ENCODE measurements around the gene DEFB125.
"Not testable (repeated sequence)": the region's sequence is repeated elsewhere in the genome, so short reads cannot be mapped to it uniquely, and the experiment has no call there.

DEFB125 gene, protein sequence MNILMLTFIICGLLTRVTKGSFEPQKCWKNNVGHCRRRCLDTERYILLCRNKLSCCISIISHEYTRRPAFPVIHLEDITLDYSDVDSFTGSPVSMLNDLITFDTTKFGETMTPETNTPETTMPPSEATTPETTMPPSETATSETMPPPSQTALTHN

GRCh38 chr20:87401-87800 lies at the start of gene DEFB125:
Gene DEFB125 (plus strand): TSS chr20:87672. CDS start chr20:87710, 38 bp downstream.
- DNase-seq = no peak

GRCh38 chr20:60035-60918 lies 27.2 kb upstream of the DEFB125 start:
- DNase-seq = no peak

- no peak for DNase-seq
Measured at GRCh38 chr20:61230-61629, 26.2 kb upstream of the DEFB125 start.

DNA sequence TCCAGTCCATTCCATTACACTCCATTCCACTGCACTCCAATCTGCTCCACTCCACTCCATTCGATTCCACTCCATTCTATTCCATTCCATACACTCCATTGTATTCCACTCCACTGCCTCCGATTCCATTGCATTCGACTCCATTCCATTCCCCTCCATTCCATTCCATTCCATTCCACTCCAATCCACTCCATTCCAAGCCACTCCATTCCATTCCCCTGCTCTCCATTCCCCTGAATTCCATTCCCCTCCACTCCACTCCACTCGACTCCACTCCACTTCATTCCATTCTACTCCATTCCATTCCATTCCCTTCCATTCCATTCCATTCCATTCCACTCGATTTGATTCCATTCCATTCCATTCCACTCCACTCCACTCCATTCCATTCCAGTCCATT lies 25.7 kb upstream of the DEFB125 start:
- no peak for DNase-seq

GRCh38 chr20:62487-62886 lies 25.0 kb upstream of the DEFB125 start:
- DNase-seq = no peak

- DNase-seq = no peak
Measured at GRCh38 chr20:64026-64603, 23.4 kb upstream of the DEFB125 start.

- DNase-seq = no peak
Measured at GRCh38 chr20:64766-65322, 22.6 kb upstream of the DEFB125 start.

DNA sequence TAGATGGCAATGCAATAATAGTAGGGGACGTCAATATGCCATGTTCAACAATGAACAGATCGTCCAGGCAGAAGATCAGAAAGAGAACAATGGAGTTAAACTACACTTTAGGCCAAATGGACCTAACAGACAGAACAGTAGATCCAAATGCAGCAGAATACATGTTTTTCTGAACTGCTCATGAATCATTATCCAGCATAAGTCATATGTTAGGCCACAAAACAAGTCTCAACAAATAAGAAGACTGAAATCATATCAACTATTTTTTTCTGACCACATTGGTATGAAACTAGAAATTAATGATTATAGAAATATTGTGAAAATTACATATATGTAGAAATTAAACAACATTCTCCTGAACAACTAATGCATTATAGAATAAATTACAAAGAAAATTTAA lies 10.2 kb upstream of the DEFB125 start:
- no peak for DNase-seq

DNA sequence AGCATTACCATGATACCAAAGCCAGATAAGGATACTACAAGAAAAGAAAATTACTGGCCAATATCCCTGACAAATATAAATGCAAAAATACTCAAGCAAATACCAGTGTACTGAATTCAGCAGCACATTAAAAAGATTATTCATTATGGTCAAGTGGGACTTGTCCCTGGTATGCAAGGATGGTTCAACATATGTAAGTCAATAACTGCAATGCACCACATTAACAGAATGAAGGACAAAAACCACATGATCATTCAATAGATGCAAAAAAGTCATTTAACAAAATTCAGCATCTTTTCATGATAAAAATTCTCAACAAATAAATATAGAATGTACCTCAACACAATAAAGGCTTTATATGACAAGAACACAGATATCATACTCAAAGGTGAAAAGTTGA lies 9.1 kb upstream of the DEFB125 start:
- no peak for DNase-seq

DNA sequence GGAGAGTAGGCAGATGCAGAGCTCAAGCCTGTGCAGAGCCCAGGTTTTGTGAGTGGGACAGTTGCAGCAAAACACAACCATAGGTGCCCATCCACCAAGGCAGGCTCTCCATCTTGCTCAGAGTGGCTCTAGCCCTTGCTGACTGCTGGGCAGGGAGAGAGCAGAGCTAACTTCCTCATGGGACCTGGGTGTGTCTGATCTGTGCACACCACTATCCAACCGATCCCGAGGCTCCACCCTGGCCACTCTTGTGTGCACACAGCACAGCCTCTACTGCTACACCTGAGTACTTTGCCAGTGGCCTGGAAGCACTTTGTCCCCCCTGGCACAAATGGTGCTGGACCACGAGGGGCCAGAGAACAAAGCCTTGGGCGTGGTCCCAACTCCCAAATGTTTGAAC lies 7.9 kb upstream of the DEFB125 start:
- DNase-seq = no peak

DNA sequence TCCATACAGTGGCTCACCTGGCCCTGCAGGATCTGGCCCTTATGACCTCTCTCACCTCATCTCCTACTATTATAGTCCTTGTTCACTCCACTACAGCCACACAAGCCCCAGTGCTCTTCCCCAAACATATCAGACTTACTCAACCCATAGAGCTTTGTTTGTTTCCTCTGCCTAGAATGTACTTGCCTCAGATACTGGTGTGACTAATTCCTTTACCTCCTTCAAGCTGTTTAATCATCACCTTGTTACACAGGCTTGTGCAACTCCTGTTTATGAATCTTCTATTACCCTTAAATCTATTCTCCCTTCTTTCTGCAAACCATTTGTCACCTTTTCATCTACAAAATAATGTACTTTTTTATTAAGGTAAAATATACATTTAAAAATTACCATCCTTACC lies 3.2 kb downstream of the DEFB125 start:
- no peak for DNase-seq

DNA sequence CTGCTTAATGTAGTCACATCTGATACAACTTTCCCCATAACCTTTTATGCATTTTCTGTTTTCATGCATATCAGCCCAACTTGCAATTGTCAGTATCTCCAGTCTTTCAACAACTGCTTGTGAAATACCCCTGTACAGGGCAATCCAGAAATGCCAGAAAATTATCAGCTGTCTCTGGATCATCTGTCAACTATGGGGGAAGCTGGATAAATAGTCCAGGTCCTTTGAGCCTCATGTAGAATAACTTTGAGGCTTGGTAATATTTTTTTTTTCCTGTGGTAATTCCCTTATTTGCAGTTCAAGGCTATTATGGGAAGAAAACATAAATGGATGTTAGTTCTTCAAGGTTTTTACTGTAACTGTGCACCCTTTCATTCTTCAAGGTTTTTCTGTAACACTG lies 6.2 kb downstream of the DEFB125 start:
- no peak for DNase-seq

DNA sequence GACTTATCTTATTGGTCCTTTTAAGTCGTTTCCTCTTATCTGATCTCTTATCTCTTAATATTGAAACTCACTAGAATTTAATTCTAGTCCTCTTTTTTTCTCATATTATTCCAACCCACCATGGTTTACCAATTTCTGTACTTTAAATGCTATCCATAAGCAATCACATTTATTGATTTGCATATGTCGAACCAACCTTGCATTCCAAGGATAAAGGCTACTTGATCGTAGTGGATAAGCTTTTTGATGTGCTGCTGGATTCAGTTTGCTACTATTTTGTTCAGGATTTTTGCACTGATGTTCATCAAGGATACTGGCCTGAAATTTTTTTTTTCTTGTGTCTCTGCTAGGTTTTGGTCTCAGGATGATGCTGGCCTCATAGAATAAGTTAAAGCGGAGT lies 7.7 kb downstream of the DEFB125 start:
- DNase-seq = no peak

GRCh38 chr20:97691-98090 lies 10.2 kb downstream of the DEFB125 start:
- not testable (repeated sequence) for DNase-seq

DNA sequence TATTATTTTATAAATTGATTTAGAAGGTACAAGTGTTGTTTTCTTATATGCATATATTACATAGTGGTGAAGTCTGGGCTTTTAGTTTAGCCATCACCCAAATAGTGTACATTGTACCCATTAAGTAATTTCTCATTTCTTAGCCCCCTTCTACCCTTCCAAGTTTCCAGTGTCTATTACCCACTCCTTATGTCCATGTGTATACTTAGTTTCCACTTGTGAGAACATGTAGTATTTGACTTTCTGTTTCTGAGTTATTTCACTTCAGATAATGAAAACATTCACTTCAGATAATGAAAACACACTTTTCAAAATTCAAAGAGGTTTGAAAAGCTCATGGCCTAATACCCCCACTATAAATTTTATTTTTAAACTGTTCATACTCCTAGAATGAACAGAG lies 14.5 kb downstream of the DEFB125 start:
- no peak for DNase-seq

DNA sequence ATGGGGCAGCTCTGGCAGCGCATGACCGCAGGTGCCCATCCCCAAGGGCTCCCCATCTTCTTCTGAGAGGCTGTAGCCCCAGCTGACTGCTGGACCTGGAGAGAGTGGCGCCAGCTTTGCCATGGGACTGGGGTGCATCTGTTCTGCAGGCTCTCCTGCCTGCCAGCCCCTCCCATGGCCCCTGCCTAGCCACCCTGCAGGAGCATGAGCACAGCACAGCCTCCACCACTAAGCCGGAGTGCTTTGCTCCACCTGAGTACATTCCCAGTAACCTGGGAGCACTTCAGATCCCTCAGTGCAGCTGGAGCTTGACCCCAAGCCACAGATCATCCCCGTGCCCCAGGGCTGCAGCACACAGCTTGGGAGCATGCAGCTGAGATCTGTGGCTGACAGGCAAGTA lies 16.0 kb downstream of the DEFB125 start:
- no peak for DNase-seq

- DNase-seq = no peak
Measured at GRCh38 chr20:112396-112795, 24.9 kb downstream of the DEFB125 start.

DNA sequence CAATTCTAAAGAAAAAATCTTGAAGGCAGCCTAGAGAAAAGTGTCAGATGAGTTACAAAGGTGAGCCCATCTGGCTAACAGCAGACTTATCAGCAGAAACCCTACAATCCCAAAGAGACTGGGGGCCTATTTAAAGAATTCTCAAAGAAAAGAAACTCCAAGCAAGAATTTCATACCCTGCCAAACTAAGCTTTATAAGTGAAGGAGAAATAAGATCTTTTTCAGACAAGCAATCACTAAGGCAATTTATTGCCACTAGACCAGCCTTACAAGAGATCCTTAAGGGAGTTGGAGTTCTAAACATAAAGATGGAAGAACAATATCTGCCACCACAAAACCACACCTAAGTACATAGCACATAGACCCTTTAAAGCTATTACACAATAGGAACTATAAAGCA lies 30.0 kb downstream of the DEFB125 start:
- no peak for DNase-seq

DNA sequence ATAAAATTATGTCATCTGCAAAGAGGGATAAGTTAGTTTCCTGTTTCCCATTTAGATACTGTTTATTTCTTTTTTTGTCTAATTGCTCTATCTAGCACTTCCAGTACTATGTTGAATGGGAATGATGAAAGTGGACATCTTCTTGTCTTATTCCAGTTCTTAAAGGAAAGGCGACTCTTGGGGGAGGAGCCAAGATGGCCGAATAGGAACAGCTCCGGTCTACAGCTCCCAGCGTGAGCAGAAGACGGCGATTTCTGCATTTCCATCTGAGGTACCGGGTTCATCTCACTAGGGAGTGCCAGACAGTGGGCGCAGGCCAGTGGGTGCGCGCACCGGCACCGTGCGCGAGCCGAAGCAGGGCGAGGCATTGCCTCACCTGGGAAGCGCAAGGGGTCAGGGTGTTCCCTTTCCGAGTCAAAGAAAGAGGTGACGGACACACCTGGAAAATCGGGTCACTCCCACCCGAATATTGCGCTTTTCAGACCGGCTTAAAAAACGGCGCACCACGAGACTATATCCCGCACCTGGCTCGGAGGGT lies 42.4 kb downstream of the DEFB125 start:
- DNase-seq = not testable (repeated sequence)

GRCh38 chr20:137668-138490 lies 50.4 kb downstream of the DEFB125 start:
- DNase-seq = peak; percentile 31 to 61

DNA sequence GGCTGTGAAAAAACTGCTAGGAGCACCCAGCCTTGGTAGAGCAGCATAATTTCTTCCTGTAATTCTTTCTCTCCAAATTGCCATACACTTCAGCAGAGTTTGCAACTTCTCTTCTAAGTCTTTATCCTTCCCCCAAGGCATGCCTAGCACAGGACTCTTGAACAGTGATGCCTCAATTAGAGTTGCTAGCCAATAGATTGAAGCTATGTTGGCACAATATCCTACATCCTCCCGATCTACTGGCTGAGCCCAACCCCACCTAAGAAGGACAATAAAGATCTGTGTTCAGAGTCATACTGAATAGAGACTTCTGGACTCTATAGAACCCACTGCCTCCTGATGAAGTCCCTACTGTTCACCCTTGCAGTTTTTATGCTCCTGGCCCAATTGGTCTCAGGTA lies 54.8 kb downstream of the DEFB125 start, which contains the start of gene DEFB126:
DEFB126 (plus strand) TSS at position 301 of the 400 bp plus-strand sequence; CDS start at position 340, 39 bp downstream.
- no peak for DNase-seq

DNA sequence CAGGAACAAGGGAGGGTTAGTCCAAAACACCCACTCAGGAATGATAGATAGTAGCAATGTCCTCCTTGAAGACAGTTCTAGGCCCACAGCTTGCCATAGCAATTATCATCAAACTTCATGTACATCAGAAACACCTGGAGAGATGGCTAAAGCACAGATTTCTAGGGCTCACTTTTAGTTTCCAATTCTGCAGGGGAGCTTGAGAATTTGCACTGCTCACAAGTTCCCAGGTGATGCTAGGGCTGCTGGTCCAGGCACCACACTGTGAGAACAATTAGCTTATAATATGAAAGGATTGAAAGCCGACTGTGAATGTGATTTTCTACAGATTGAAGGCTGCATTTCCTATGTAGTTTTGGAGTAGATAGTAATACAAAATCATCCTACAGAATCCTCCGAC lies 58.4 kb downstream of the DEFB125 start:
- peak; percentile 49 to 58 for DNase-seq

Data from NCI-H526 (cell line).